NCI-H69 (cell line): ENCODE data around the gene AKAP8L.
"Not testable (repeated sequence)": the region's sequence is repeated elsewhere in the genome, so short reads cannot be mapped to it uniquely, and the experiment has no call there.

Experiments
- DNase-seq: peaks from one replicate; lab custom pipeline; 2025; lab: John Stamatoyannopoulos, UW

Gene AKAP8L

GRCh38 chr19:15417699-15418098 lies 1.1 kb downstream of the AKAP8L start:
- DNase-seq: peak; percentile 82

GRCh38 chr19:15412832-15413231 lies 6.0 kb downstream of the AKAP8L start:
- no peak for DNase-seq

- DNase-seq: not testable (repeated sequence)
Observed at GRCh38 chr19:15411351-15411750, 7.4 kb downstream of the AKAP8L start.

- DNase-seq: no peak
Observed at GRCh38 chr19:15404780-15405211, 14.0 kb downstream of the AKAP8L start.

GRCh38 chr19:15404097-15404779 lies 14.6 kb downstream of the AKAP8L start:
- no peak for DNase-seq

GRCh38 chr19:15403151-15403531 lies 15.6 kb downstream of the AKAP8L start:
- no peak for DNase-seq

- DNase-seq: no peak
Observed at GRCh38 chr19:15402411-15403150, 16.2 kb downstream of the AKAP8L start.

GRCh38 chr19:15401397-15401710 lies 17.4 kb downstream of the AKAP8L start:
- DNase-seq: no peak

GRCh38 chr19:15400521-15401396 lies 18.0 kb downstream of the AKAP8L start:
- no peak for DNase-seq

- no peak for DNase-seq
Observed at GRCh38 chr19:15399635-15400034, 19.2 kb downstream of the AKAP8L start.

- DNase-seq: no peak
Observed at GRCh38 chr19:15399234-15399515, 19.6 kb downstream of the AKAP8L start.

GRCh38 chr19:15398501-15399233 lies 20.1 kb downstream of the AKAP8L start:
- DNase-seq: no peak

GRCh38 chr19:15397782-15398181 lies 21.0 kb downstream of the AKAP8L start:
- DNase-seq: no peak

- no peak for DNase-seq
Observed at GRCh38 chr19:15397236-15397635, 21.6 kb downstream of the AKAP8L start.

GRCh38 chr19:15396436-15396835 lies 22.4 kb downstream of the AKAP8L start:
- DNase-seq: no peak

- not testable (repeated sequence) for DNase-seq
Observed at GRCh38 chr19:15395251-15395650, 23.5 kb downstream of the AKAP8L start.

GRCh38 chr19:15394426-15394825 lies 24.4 kb downstream of the AKAP8L start:
- no peak for DNase-seq

GRCh38 chr19:15393963-15394362 lies 24.8 kb downstream of the AKAP8L start:
- DNase-seq: no peak

- no peak for DNase-seq
Observed at GRCh38 chr19:15390814-15391213, 28.0 kb downstream of the AKAP8L start.

- no peak for DNase-seq
Observed at GRCh38 chr19:15381864-15382263, 36.9 kb downstream of the AKAP8L start.

GRCh38 chr19:15381429-15381828 lies 37.4 kb downstream of the AKAP8L start:
- DNase-seq: no peak

GRCh38 chr19:15379999-15380647 lies 38.7 kb downstream of the AKAP8L start:
- peak; percentile 87 for DNase-seq
